Upper lobe of left lung (tissue), 4 donors: Measurements from ENCODE around the gene WDPCP.

Source experiments
- CTCF ChIP-seq, 6 experiments: fragments of 450-650 bp in 4 of 6; fragments of 200-600 bp in 2 of 6; sonication (generic) in 2 of 6; IDR thresholded peaks; one replicate each; pipeline ENCODE4 v1.5.1; 2016 to 2019; ENCODE audit warnings: antibody characterized with exemption in 6 of 6
- EP300 ChIP-seq, 4 donors: sonication (generic); formaldehyde crosslinking; IDR thresholded peaks; one replicate each; pipeline ENCODE4 v1.5.1; 2017; ENCODE audit warnings: antibody characterized with exemption in 4 of 4, control low read depth in 2 of 4
- POLR2A ChIP-seq, 4 donors: fragments of 450-650 bp; IDR thresholded peaks; one replicate each; pipeline ENCODE4 v1.5.1; 2016 to 2017; ENCODE audit warnings: antibody characterized with exemption in 4 of 4, mild to moderate bottlenecking in 2 of 4
- POLR2AphosphoS5 ChIP-seq, 2 donors: sonication (generic); formaldehyde crosslinking; IDR thresholded peaks; one replicate each; pipeline ENCODE4 v1.5.1; 2017; ENCODE audit warnings: antibody characterized with exemption in 2 of 2

- TF ChIP-seq CTCF (IDR thresholded peaks at IDR 0.05) (peak in 4 of 6 experiments; percentile 22 to 33 (median 25)), POLR2A (IDR thresholded peaks at IDR 0.05) (no peak), POLR2AphosphoS5 (IDR thresholded peaks at IDR 0.05) (no peak), EP300 (IDR thresholded peaks at IDR 0.05) (no peak)
Measured at GRCh38 chr2:63488118-63488713, 100.1 kb downstream of the WDPCP start.
